K562 (cell line): ENCODE measurements around the gene FGF13. TPM values are rescaled to one million over a fixed set of nuclear protein-coding genes. Genes with fewer than 3 reads are reported as not detected.
A peak's percentile ranks its signal among the peaks of the same experiment; 100 is the strongest.

Experiments used
- ATAC-seq: fragments of 200-7000 bp; cut with Tn5 transposase; 3 replicates; pipeline ENCODE4 v1.9.1; 2020; ENCODE audit warnings: moderate library complexity
- Bru-seq: library from RNA; stranded (reverse); fragments of 400-500 nt; gene quantifications from one replicate; lab custom pipeline; 2021; lab: Mats Ljungman, UMichigan
- BruChase-seq, 2 experiments: library from RNA; stranded (reverse); fragments of 400-500 nt; gene quantifications; one replicate each; lab custom pipeline; 2021; lab: Mats Ljungman, UMichigan
- BruUV-seq: library from RNA; stranded (reverse); fragments of 400-500 nt; replicated peaks from 2 replicates; lab custom pipeline; 2021; lab: Mats Ljungman, UMichigan
- CTCF ChIA-PET: fragments of 300-600 bp; formaldehyde crosslinking; extraction: SDS; loops from one replicate; lab custom pipeline; 2021; ENCODE audit warnings: low intra/inter-chr PET ratio; lab: Yijun Ruan, JAX
- POLR2A ChIA-PET: fragments of 300-600, 350-650 bp; sonication (Branson Sonifier 250); formaldehyde crosslinking; extraction: SDS; loops from one replicate; lab custom pipeline; 2021; ENCODE audit warnings: antibody characterized with exemption, inconsistent platforms; lab: Yijun Ruan, JAX
- DNase-seq, 4 experiments: peaks; one replicate each; pipeline versions ENCODE4 v3.0.0 to v3.0.0-alpha.2; 2011 to 2018; ENCODE audit warnings: low spot score in 3 of 4, mixed read lengths in 3 of 4; ENCODE audit errors: extremely low read depth in 1 of 4
- FAIRE-seq: peaks from 2 replicates; lab custom pipeline; 2011; peaks lifted over from hg19 to GRCh38; lab: Jason Lieb, UNC
- H2AFZ ChIP-seq: 2 replicates; pipeline ENCODE4 v1.6.0; 2011; ENCODE audit warnings: low read depth, low read length, control low read depth, inconsistent platforms
- H3K27ac ChIP-seq: fragments of 200-600 bp; 3 replicates; pipeline ENCODE4 v1.8.0; 2011; ENCODE audit warnings: low read depth, mild to moderate bottlenecking, control low read depth, inconsistent platforms, low read length, moderate library complexity, mixed read lengths; ENCODE audit errors: extremely low read depth
- H3K27me3 ChIP-seq, 2 experiments: fragments of 300-600 bp in 1 of 2; 2 replicates in 1 of 2; 3 replicates in 1 of 2; pipeline versions ENCODE4 v1.6.0 to v1.8.0; 2011; ENCODE audit warnings: inconsistent platforms in 2 of 2, low read length in 2 of 2, mild to moderate bottlenecking in 1 of 2, mixed read lengths in 1 of 2, moderate library complexity in 1 of 2; ENCODE audit not compliant: control insufficient read depth in 2 of 2, insufficient read depth in 2 of 2
- H3K36me3 ChIP-seq: fragments of 300-600 bp; 3 replicates; pipeline ENCODE4 v1.8.0; 2011; ENCODE audit warnings: mild to moderate bottlenecking, low read length, inconsistent platforms; ENCODE audit not compliant: control insufficient read depth, insufficient read depth
- H3K4me1 ChIP-seq, 2 experiments: fragments of 200-600 bp in 1 of 2; replicated peaks in 1 of 2; 2 replicates in 1 of 2; 3 replicates in 1 of 2; pipeline versions ENCODE4 v1.5.1 to v1.8.0; 2011; ENCODE audit warnings: inconsistent platforms in 2 of 2, low read length in 2 of 2, mild to moderate bottlenecking in 1 of 2, mixed read lengths in 1 of 2, moderate library complexity in 1 of 2; ENCODE audit not compliant: control insufficient read depth in 2 of 2, insufficient read depth in 2 of 2
- H3K4me2 ChIP-seq: 2 replicates; pipeline ENCODE4 v1.6.1; 2011; ENCODE audit warnings: low read length, control low read depth, inconsistent platforms, mixed read lengths; ENCODE audit not compliant: insufficient read depth
- H3K4me3 ChIP-seq: fragments of 200-600 bp; sonication (generic), shearing (Covaris generic); 2 replicates; pipeline ENCODE4 v1.5.1; 2016; ENCODE audit warnings: control low read depth, inconsistent platforms
- H3K79me2 ChIP-seq: fragments of 200-600 bp; 3 replicates; pipeline ENCODE4 v1.8.0; 2011; ENCODE audit warnings: low read length, inconsistent platforms; ENCODE audit not compliant: control insufficient read depth, insufficient read depth
- H3K9ac ChIP-seq, 2 experiments: 2 replicates each; pipeline versions ENCODE4 v1.6.0 to v1.6.1; 2011; ENCODE audit warnings: low read depth in 2 of 2, low read length in 2 of 2, control low read depth in 1 of 2, inconsistent platforms in 1 of 2, mild to moderate bottlenecking in 1 of 2, mixed read lengths in 1 of 2; ENCODE audit not compliant: insufficient read depth in 1 of 2
- H3K9me1 ChIP-seq: one replicate; pipeline ENCODE4 v1.6.0; 2011; ENCODE audit warnings: inconsistent platforms, mild to moderate bottlenecking, low read length, moderate library complexity; ENCODE audit not compliant: control insufficient read depth, insufficient read depth
- H3K9me3 ChIP-seq: replicated peaks from 2 replicates; pipeline ENCODE4 v1.5.1; 2011; ENCODE audit warnings: low read depth, low read length, inconsistent platforms; ENCODE audit not compliant: control insufficient read depth, insufficient read depth
- H4K20me1 ChIP-seq: replicated peaks from 2 replicates; pipeline ENCODE4 v1.6.1; 2011; ENCODE audit warnings: low read length, inconsistent platforms, mixed read lengths; ENCODE audit not compliant: control insufficient read depth, insufficient read depth
- ARNT ChIP-seq, 2 experiments: fragments of 450-650 bp; IDR thresholded peaks; 2 replicates each; pipeline ENCODE4 v1.6.1; 2016; ENCODE audit warnings: mild to moderate bottlenecking in 1 of 2
- BACH1 ChIP-seq: fragments of 200-800 bp; sonication (Bioruptor generic); IDR thresholded peaks from 2 replicates; pipeline ENCODE4 v1.6.1; 2016; ENCODE audit warnings: missing genetic modification characterization, missing compliant biosample characterization
- HNRNPH1 ChIP-seq: fragments of 200-400 bp; formaldehyde crosslinking; optimal IDR thresholded peaks from 2 replicates; pipeline ENCODE3; 2017; ENCODE audit warnings: low read depth, mild to moderate bottlenecking, low read length, moderate library complexity
- ZNF316 ChIP-seq: fragments of 450-650 bp; IDR thresholded peaks from 2 replicates; pipeline ENCODE4 v1.6.1; 2016
- WGBS: fragments of 100-300 bp; shearing (Covaris generic); methylation state at CpG from one replicate; pipeline ENCODE4 v1.1.6; 2016; ENCODE audit warnings: low coverage, mixed read lengths; ENCODE audit not compliant: insufficient coverage; ENCODE audit errors: missing lambda C conversion rate; 5-methylcytosine and 5-hydroxymethylcytosine counted together
- in situ Hi-C: fragments of 300-500 bp; cut with MboI; formaldehyde crosslinking; loops from 4 replicates; pipeline ENCODE4 v1.15.0; 2018; ENCODE audit warnings: inconsistent platforms, mixed read lengths
- intact Hi-C: fragments of 100-400 bp; cut with micrococcal nuclease; formaldehyde crosslinking; loops from 2 replicates; pipeline ENCODE4 v1.14.2; 2022
- long read RNA-seq, 3 experiments: library from polyadenylated mRNA in 2 of 3; library from RNA in 1 of 3; unstranded in 2 of 3; stranded (forward) in 1 of 3; transcript quantifications; one replicate each; pipeline ENCODE4 v2.0.0, GENCODE V29; 2019 to 2022
- polyA minus RNA-seq, 3 experiments: library from RNA; depleted of rRNA, polyadenylated mRNA; stranded (reverse); fragments of >200 nt; gene quantifications; 2 replicates each; pipeline ENCODE4 v1.2.3, GENCODE V29; 2011
- polyA plus RNA-seq, 8 experiments: library from polyadenylated mRNA; depleted of rRNA in 4 of 8; stranded (reverse) in 5 of 8; unstranded in 3 of 8; fragments of >200 nt; fragmentation: Nextera tagmentation in 2 of 8; fragmentation: Illumina TruSeq in 1 of 8; extraction: Ambion mirVana in 2 of 8; extraction: Trizol in 1 of 8; gene quantifications; 2 replicates each; pipeline versions ENCODE4 v1.2.1 to v1.2.3, GENCODE V29; 2011 to 2014; ENCODE audit warnings: inconsistent platforms in 1 of 8, missing spikeins in 1 of 8
- total RNA-seq, 7 experiments: library from RNA; depleted of rRNA in 6 of 7; stranded (reverse); fragments of >200 nt in 6 of 7; fragmentation: Illumina TruSeq in 2 of 7; extraction: Trizol in 2 of 7; gene quantifications; 2 replicates each; pipeline versions ENCODE4 v1.2.1 to v1.2.3, GENCODE V29; 2011 to 2021; ENCODE audit warnings: low replicate concordance in 1 of 7
- TF ChIP-seq, protein P1 (sequence below): fragments of 250-450 bp; sonication (Bioruptor Pico); IDR thresholded peaks from 2 replicates; pipeline ENCODE4 v1.5.0; 2021
- TF ChIP-seq, protein P2 (sequence below), 3 experiments: IDR thresholded peaks in 2 of 3; conservative IDR thresholded peaks in 1 of 3; 2 replicates each; pipeline ENCODE4 v1.5.1; 2011 to 2012; ENCODE audit warnings: low read length in 3 of 3, mild to moderate bottlenecking in 3 of 3, control low read depth in 2 of 3, improper control_type of control experiment in 1 of 3, inconsistent platforms in 1 of 3, low read depth in 1 of 3, mixed read lengths in 1 of 3, moderate library complexity in 1 of 3; ENCODE audit not compliant: insufficient read depth in 2 of 3

The FGF13 gene
- 7.3 and 18.1 TPM in 2 replicates for total RNA-seq (2011; cell fraction: chromatin; rRNA removed; ENCODE audit: low replicate concordance)
- total RNA-seq (2011; cell fraction: nucleolus; rRNA removed), result 5.2 and 10.8 TPM in 2 replicates
- 9.9 and 16.4 TPM in 2 replicates for total RNA-seq (2011; cell fraction: nucleoplasm; rRNA removed)
- total RNA-seq (2014; rRNA removed) (46.5 and 47.6 TPM in 2 replicates), total RNA-seq (2014; rRNA removed; fragmentation: Illumina TruSeq; extraction: Trizol) (74.7 and 81.3 TPM in 2 replicates), total RNA-seq (2015; rRNA removed; fragmentation: Illumina TruSeq; extraction: Trizol) (57.8 and 60.8 TPM in 2 replicates), total RNA-seq (2021) (53.2 and 53.7 TPM in 2 replicates), polyA plus RNA-seq (2011; rRNA removed) (3.3 and 14.8 TPM in 2 replicates), polyA plus RNA-seq (2014; fragmentation: Illumina TruSeq; extraction: Trizol) (67.5 and 79.5 TPM in 2 replicates), polyA plus RNA-seq (2014; fragmentation: Nextera tagmentation; extraction: Ambion mirVana) (10 to 100 TPM; 84.4 to 95.7 TPM), polyA plus RNA-seq (2014; rRNA removed) (33.5 and 36.1 TPM in 2 replicates), polyA minus RNA-seq (2011; rRNA and poly(A)+ RNA removed) (4.3 and 20.3 TPM in 2 replicates), Bru-seq, nascent RNA (percentile 72 among the genes with signal in this experiment), BruChase-seq, experiment 1, labeled RNA remaining after a 2-hour chase (percentile 84 among the genes with signal in this experiment), BruChase-seq, experiment 2, labeled RNA remaining after a 6-hour chase (percentile 84 among the genes with signal in this experiment)
- polyA plus RNA-seq (2011; cell fraction: cytosol; rRNA removed), result 2.2 and 5.4 TPM in 2 replicates
- polyA plus RNA-seq (2011; cell fraction: nucleus; rRNA removed), result 1.8 and 6.0 TPM in 2 replicates
- 58.1 and 85.0 TPM in 2 replicates for polyA plus RNA-seq (2012)
- 1.5 and 10.5 TPM in 2 replicates for polyA minus RNA-seq (2011; cell fraction: cytosol; rRNA and poly(A)+ RNA removed)
- 1.7 and 6.6 TPM in 2 replicates for polyA minus RNA-seq (2011; cell fraction: nucleus; rRNA and poly(A)+ RNA removed)
- long read RNA-seq, experiment 1, partial matches to known transcripts, result 83 of 186 reads
- long read RNA-seq, experiment 1, other reads (novel, unspliced or antisense), result 103 of 186 reads
- long read RNA-seq, experiment 2, partial matches to known transcripts, result 17 of 60 reads
- long read RNA-seq, experiment 2, other reads (novel, unspliced or antisense), result 43 of 60 reads
- long read RNA-seq, experiment 3, partial matches to known transcripts, result 48 of 59 reads
- long read RNA-seq, experiment 3, other reads (novel, unspliced or antisense), result 11 of 59 reads

DNA sequence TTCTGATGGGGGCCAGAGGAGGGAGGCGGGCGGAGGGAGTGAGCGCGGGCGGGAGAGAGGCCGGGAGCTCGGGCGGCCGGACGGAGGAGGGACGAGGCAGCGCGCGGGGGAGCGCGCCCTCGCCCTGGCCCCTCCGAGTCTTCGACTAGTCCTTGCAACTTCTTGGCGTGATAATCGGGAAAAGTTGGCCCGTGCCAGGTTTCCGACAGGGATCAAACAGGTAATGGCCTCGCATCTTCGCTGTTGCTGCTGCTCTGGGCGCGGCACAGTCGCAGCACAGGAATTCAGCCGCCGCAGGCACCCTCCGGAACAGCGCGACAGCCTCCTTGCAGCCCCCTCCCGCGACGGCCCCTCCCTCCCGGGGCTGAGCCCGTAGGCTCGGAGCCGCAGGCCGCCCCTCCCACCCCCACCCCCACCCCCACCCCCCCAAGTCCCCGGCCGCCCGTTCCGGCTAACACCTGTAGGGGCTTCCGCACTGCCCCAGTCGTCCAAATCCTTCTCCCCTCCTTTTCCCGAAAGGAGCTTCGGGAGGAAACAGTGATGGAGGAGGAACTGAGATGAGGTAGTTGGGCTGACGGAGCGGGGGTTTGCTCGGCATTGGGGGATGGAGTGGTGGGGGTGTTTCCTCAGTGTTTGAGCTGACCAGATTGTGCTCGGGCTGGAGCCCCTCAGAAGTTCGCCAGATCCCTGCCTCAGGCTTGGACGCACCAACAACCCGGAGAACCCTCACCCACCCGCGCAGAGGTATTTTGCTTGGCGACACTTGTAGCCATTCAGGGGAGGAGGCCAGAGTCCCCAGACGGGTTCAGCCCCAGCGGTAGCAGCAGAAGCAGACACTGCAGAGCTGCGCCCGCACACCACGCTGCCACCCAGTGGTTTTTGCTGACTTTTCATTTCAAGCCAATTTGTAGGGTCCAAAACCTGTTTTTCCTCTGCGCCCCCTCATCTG is at the start of gene FGF13:
TSS of gene FGF13 (minus strand) at position 319 of the 949 bp plus-strand sequence. CDS start 714 bp downstream, outside the sequence.
- no peak within 1 kb of the TSS for H3K9ac ChIP-seq
- no peak within 1 kb of the TSS for H3K4me3 ChIP-seq
- H2AFZ ChIP-seq, result no peak within 1 kb of the TSS
- no peaks in the 10 kb centered on the region for H3K9me3 ChIP-seq
- POLR2A ChIA-PET, result interaction anchor here (1.1 kb wide), 1 partner anchor 10 kb away, joined by 3 read pairs; no protein-coding TSS in a partner anchor
- in situ Hi-C loops, result no loop called here
- H3K79me2 ChIP-seq, result no peaks in the 10 kb centered on the region
- no peaks in the 10 kb centered on the region for H3K4me1 ChIP-seq
- DNase-seq (no peak), FAIRE-seq (no peak), ATAC-seq (no peak)
- H4K20me1 ChIP-seq, result no peaks in the 10 kb centered on the region
- 0 out of 3 replicates have a peak, but pooled peaks cover 10% of the 10 kb centered on the region for H3K36me3 ChIP-seq
- 56% methylated on average over 6 of the region's 65 CpGs for WGBS
- H3K27me3 ChIP-seq, result no peaks in the 10 kb centered on the region
- no peaks in the 10 kb centered on the region for H3K9me1 ChIP-seq
- intact Hi-C loops, result no loop called here
- no peak within 1 kb of the TSS for H3K4me2 ChIP-seq
- CTCF ChIA-PET, result no interaction called here
- no peak within 1 kb of the TSS for H3K27ac ChIP-seq
- peak; percentile 34; the same call in 1 of the 2 replicates for TF ChIP-seq ZNF316
- TF ChIP-seq, protein P1, sequence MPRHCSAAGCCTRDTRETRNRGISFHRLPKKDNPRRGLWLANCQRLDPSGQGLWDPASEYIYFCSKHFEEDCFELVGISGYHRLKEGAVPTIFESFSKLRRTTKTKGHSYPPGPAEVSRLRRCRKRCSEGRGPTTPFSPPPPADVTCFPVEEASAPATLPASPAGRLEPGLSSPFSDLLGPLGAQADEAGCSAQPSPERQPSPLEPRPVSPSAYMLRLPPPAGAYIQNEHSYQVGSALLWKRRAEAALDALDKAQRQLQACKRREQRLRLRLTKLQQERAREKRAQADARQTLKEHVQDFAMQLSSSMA, result no peak
- TF ChIP-seq ARNT (IDR thresholded peaks at IDR 0.05), result no peak
- no peak for TF ChIP-seq HNRNPH1
- TF ChIP-seq BACH1, result no peak
- TF ChIP-seq, protein P2, sequence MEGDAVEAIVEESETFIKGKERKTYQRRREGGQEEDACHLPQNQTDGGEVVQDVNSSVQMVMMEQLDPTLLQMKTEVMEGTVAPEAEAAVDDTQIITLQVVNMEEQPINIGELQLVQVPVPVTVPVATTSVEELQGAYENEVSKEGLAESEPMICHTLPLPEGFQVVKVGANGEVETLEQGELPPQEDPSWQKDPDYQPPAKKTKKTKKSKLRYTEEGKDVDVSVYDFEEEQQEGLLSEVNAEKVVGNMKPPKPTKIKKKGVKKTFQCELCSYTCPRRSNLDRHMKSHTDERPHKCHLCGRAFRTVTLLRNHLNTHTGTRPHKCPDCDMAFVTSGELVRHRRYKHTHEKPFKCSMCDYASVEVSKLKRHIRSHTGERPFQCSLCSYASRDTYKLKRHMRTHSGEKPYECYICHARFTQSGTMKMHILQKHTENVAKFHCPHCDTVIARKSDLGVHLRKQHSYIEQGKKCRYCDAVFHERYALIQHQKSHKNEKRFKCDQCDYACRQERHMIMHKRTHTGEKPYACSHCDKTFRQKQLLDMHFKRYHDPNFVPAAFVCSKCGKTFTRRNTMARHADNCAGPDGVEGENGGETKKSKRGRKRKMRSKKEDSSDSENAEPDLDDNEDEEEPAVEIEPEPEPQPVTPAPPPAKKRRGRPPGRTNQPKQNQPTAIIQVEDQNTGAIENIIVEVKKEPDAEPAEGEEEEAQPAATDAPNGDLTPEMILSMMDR (IDR thresholded peaks at IDR 0.05 in 2 of 3, conservative IDR thresholded peaks at IDR 0.05 in 1 of 3; ENCODE audit: insufficient read depth in 2 of 3, low read depth in 1 of 3, low read length in 3 of 3), result peak in 1 of 3 experiments; percentile 10; a peak in 1 of 6 replicates
- BruUV-seq, result no TSS peak
